ENCODE results near the gene BUD23.
A peak's percentile ranks its signal among the peaks of the same experiment; 100 is the strongest.
"Not testable (repeated sequence)": the region's sequence is repeated elsewhere in the genome, so short reads cannot be mapped to it uniquely, and the experiment has no call there.

Gene BUD23, protein sequence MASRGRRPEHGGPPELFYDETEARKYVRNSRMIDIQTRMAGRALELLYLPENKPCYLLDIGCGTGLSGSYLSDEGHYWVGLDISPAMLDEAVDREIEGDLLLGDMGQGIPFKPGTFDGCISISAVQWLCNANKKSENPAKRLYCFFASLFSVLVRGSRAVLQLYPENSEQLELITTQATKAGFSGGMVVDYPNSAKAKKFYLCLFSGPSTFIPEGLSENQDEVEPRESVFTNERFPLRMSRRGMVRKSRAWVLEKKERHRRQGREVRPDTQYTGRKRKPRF

DNA sequence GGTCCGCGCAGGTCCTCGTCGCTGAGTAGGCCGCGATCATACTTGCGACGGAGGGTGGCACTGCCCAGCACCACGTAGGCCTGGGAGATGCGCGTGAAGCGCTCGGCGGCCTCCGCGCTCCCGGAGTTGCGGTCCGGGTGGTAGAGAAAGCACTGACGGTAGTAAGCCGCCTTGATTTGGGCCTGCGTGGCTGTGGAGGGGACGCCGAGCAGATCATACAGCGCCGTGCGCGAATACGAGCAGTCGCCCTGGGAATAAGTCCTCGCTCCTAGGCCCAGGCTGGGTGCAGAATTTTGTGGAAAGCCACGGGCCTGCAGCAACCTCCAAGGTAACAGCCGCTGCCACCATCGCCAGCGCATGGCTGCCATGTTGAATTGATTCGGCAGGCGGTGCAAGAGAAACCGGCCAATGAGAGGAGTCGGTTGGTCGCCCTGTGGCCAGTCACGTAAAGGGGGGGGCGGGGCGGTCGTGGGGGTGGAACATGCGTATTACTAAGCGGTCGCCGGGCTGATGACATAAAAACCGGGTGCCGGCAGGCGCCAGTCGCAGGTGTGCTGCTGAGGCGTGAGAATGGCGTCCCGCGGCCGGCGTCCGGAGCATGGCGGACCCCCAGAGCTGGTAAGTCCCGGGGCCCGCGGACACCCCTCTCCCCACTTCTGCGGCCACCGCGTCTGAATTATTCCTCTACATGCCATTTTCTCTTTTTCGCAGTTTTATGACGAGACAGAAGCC, at the start of gene BUD23, which contains the start of gene DNAJC30:
TSS of gene BUD23 (plus strand) at position 542 of the 732 bp plus-strand sequence. CDS start at position 571, 29 bp downstream.
TSS of gene DNAJC30 (minus strand) at position 398 of the 732 bp plus-strand sequence. CDS start at position 368, 30 bp downstream.
- DNase-seq: peak; percentile 25 to 84

DNA sequence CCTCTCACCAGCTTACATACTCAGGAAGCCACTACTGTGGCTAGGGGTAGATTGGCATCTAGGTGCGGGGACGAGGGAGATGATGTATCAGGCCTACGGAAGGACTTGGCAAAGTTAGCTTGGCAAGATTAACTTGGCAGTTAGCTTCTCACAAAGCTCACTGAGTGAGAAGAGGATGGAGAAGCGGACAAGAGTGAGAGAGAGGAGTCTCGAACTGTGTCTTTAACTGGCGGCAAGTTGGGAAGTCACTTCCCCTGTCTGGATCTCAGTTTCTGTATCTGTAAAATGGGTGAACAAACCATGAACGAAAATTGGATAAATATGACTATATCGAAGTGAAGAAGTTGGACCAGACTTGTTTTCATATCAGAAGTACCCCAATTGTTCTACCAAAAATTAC, 49.6 kb upstream of the BUD23 start:
- no peak for DNase-seq

DNA sequence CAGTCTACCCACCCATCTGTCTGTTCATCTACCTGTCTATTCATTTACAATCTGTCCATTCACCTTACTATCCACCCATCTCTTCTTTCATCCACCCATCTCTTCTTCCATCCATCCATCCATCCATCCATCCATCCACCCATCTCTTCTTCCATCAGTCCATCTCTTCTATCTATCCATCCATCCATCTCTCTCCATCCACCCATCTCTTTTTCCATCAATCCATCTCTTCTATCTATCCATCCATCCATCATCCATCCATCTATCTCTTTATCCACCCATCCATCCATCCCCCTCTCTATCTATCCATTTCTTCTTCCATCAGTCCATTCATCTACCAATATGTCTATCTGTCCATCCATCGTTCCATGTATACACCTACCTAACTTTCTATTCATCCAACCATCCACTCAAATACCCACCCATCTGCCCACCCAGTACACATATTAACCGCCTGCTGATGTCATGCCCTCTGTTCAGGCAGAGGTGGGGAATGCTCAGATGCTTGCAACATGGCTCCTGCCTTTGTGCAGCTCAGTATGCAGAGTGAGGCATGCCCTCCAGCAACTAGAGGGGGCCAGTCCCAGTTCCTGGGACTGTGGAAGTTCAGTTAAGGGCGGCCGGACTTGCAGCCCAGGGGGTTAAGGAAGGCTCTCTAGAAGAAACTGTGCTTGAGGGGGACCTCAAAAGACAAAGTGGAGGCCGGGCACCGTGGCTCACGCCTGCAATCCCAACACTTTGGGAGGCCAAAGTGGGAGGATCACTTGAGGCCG, 47.8 kb upstream of the BUD23 start:
- DNase-seq: no peak

DNA sequence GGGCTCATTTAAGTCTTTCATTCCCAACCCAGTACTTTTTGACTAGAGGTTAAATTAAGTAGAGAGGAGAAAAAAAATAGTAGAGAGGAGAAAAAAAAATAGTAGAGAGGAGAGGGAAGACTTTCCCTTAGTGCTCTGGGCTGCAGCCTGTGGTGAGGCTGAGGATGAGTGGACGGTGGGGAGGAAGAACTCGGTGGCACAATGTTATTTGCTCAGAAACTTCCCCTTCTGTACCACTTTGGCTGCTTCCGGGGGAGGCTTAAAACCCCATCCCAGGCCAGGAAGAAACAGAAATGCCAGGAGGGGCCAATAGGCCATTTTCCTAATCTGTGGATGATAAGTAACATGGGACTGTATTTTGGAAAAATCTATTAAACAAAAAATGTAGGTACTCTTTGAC, 44.5 kb upstream of the BUD23 start:
- DNase-seq: no peak

DNA sequence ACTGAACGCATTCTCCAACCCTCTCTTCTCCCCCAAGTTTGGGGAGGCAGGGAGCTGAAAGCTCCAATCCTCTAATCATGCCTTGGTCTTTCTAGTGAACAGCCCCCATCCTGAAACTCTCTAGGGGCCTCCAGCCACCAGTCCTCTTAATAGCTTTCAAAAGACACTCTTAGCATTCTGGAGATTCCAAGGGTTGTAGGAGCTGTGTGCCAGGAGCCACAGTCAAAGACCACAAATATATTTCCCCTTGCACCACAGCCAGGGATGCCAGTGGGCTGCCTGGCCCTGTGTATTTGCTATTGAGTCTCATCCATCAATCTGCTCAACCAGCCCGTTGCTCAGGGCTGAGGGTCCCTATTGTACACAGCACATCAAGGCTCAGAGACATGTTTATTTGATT, 40.6 kb upstream of the BUD23 start:
- DNase-seq: no peak

DNA sequence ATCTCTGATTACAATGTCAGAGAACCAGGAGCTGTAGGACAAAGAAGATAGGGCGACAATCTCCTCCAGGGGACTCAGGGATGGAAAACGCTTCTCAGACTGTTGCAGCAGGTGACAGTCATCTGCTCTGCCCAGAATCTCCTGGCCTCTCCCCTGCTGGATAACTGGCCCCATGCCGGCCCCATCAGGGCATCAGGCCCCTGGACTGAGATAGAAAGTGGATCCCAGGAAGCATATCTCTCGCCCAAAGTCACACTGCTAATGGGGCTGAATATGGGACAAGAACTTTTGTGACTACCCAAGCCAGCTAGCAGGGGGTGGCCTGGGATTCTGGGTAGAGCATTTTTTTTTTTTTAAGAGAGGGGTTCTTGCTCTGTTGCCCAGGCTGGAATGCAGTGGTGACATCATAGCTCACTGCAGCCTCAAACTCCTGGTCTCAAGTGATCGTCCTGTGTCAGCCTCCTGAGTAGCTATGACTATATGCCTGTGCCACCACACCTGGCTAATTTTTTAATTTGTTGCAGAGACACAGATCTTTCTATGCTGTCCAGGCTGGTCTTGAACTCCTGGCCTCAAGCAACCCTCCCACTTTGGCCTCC, 38.6 kb upstream of the BUD23 start:
- DNase-seq: no peak

DNA sequence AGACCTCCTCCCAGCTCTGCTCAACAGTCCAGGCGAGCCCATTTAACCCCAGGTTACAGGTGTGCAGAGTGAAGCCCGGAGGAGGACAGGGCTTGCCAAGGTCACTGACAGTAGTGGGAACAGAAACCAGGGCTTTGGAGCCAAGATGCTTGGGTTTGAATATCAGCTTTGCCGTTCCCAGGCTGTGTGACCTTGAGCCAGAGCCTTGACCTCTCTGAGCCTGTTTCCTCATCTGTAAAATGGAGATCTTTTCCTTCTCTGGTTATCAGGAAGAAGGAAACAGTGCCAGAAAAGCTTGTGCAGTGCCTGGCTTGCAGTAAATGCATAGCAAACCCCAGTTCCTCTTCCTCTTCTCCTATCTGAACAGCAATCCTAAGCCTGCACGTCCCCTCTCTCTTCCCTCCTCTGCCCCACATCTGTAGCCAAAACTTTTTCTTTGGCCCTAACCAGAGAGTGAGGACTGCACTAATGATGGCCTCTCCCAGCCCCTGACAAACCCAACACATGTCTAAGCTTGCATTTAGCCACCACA, 37.7 kb upstream of the BUD23 start:
- no peak for DNase-seq

DNA sequence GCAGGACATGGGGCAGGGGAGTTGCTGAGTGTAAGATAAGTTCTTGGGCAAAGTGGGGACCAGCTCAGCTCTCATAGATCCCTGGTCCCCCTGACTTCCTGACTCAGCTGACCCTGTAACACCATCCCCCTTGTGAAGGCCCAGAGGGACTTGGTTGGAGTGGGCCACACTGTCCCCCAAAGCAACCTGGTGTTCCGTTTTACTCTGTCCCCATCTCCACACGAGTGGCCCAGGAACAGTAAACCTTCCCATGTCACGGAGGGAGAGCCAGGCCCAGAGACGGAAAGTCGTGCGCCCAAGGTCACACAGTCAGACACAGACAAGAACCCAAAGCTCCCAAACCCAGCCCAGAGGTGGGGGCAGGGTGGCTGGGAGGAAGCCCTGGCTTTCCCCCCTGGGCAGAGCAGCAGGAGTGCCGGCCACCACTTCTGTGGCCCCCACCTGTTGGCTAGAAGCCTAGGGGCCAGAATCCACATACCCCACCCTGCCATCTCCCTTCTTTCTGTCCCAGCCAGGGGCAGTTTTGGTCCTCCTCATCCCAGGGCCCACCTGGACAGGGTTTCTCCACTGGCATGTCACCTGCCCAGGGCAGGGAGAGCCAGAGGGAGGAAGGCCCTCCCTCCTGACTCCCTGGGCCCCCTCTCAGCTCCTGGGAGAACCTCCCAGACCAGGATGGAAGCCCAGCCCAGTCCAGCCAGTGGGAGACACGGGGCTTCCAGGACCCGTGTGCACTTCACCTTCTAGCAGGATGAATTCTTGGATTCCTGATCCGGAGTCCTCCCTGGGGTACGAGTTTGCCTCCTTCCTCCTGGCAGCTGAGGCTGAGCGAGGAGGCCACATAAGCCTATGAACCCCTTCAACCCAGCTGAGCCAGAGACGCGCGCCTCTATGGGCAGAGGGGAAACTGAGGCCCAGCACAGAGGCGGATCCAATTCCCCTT, 36.3 kb upstream of the BUD23 start:
- DNase-seq: no peak

DNA sequence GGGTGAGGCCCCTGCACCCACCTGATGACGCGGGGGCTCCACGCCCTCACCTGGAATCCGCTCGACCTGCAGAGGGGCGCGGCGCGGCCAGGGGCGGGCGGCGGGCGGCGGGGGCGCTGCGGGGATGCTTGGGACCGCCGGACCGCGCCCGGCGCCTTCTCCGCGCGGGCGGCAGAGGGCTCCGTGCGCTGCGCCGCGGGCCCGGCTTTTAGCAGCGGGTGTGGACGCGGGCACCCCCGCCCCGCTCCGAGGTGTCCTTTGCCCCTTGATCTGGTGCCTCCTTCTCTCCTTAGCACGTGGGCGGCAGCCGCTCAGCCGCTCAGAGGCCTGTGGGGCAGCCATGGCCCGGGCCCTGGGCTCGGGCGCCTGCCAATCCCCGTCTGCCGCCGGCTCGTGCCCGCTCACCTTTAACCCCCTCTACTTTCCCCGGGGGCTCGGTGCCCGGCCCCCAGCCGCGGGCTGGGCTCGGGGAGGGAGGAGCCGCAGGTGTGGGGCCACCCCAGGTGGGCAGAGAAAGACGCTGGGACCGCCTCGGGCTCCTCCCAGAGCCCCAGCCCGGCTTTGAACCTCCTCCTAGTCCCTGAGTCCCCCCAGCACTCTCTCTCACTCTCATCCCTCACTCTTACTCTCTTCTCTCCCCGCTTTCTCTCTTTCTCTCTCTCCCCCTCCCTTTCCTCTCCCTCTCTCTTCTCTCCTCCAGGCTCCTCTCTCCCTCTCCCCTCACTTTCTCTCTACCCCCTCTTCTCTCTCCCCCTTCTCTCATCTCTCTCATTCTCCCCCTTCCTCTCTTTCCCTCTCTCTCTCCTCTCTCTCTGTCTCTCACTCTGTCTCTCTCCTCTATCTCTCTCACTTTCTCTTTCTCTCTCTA, 35.4 kb upstream of the BUD23 start:
- DNase-seq: no peak

DNA sequence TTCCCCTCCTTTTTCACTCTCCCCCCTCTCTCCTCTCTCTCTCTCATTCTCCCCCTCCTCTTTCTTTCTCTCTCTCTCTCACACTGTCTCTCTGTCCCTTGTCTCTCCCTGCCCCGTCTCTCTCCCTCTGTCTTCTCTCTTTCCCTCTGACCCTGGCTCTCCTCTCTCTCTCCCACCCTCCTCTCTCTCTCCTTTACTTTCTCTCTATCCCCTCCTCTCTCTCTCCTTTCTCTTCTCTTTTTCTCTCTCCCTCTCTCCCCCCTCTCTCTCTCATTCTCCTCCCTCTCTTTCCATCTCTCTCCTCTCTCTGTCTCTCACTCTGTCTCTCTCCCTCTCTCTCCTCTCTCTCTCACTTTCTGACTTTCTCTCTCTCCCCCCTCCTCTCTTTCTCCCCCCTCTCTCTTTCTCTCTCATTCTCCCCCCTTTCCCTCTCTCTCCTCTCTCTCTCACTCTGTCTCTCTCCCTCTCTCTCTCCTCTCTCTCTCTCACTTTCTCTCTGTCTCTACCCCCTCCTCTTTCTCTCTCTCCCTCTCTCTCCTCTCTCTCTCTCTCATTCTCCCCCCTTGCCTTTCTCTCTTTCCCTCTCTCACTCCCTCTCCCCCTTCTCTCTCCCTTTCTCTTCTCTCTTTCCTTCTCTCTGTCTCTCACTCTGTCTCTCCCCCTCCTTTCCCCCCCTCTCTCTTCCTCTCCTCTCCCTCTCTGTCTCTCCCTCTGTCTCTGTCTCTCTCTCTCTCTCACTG, 34.6 kb upstream of the BUD23 start:
- no peak for DNase-seq

DNA sequence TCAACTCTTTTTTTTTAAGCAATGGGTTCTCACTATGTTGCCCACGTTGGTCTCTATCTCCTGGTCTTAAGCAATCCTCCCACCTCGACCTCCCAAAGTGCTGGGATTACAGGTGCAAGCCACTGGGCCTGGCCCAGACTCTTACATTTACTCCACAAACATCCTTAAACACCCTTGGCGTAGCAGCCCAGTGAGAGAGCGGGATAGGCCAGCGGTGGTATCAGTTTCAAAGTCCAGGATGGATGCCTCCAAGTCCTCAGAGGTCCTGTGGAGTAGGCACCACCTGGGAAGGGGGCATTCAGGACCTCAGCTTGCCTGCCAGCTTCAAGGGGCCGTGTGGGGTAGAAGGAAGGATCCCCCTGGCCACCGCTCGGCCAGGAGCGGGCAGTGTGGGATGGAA, 33.8 kb upstream of the BUD23 start:
- DNase-seq: no peak

DNA sequence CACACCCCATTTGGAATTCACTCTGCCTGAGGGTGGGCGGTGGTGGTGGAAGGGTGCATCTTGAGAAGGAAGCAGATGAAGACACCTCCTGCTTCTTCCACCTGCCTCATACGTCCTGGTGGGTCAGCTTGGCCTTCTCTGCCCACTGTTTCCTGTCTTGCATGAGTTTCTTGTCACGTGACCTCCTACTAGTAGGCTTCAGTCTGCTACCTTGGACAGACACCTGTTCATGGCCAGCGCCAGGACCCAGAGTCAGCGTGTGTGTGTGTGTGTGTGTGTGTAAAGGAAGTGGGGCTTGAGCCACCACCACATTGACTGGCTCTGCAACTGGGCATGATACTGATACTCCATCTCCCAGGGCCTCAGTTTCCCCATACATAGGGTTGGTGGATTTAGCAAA, 32.9 kb upstream of the BUD23 start:
- no peak for DNase-seq

DNA sequence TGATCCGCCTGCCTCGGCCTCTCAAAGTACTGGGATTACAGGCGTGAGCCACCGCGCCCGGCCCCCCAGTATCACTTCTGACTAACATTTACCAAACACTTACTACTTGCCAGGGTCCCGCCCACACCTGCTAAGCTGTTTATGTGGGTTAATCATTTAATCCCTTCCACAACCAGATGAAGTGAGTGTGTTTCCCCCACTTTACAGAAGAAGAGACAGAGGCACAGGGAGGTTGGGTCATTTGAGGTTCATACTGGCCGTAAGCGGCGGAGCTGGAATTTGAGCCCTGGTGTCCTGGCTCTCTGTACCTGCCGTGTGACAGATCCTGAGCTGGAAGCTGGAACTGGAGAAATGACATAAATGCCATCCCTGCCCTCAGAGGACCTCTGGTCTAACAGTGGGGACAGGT, 30.9 kb upstream of the BUD23 start:
- no peak for DNase-seq

DNA sequence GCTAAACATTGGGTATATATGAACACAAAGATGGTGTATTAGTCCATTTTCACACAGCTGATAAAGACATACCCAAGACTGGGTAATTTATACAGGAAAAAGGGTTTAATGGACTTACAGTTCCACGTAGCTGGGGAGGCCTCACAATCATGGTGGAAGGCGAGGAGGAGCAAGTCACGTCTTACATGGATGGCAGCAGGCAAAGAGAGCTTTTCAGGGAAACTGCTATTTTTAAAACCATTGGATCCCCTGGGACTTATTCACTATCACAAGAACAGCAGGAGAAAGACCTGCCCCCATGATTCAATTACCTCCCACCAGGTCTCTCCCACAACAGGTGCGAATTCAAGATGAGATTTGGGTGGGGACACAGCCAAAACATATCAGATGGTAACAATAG, 28.1 kb upstream of the BUD23 start:
- DNase-seq: not testable (repeated sequence)

DNA sequence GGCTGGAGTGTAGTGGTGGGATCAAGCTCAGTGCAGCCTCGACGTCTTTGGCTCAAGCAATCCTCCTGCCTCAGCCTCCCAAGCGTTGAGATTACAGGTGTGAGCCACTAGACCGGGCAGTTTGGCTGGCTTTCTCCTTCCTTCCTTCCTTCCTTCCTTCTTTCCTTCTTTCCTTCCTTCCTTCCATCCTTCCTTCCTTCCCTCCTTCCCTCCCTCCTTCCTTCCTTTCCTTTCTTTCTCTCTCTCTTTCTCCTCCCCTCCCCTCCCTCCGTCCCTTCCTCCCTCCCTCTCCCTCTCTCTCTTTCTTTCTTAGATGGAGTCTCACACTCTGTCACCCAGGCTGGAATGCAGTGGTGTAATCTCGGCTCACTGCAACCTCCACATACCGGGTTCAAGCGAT, 23.4 kb upstream of the BUD23 start:
- DNase-seq: no peak

DNA sequence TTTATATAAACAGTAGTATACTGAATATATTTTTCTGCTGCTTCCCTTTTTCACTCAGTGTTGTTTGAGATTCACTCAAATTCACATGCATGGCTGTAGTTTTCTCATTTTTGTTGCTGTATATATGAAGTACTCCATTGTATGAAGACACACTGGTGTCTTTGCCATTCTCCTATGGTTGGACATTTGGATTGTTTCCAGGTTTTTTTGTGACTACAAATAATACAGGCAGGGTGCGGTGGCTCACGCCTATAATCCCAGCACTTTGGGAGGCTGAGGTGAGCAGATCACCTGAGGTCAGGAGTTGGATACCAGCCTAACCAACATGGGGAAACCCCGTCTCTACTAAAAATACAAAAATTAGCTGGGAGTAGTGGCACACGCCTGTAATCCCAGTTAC, 22.8 kb upstream of the BUD23 start:
- DNase-seq: not testable (repeated sequence)

DNA sequence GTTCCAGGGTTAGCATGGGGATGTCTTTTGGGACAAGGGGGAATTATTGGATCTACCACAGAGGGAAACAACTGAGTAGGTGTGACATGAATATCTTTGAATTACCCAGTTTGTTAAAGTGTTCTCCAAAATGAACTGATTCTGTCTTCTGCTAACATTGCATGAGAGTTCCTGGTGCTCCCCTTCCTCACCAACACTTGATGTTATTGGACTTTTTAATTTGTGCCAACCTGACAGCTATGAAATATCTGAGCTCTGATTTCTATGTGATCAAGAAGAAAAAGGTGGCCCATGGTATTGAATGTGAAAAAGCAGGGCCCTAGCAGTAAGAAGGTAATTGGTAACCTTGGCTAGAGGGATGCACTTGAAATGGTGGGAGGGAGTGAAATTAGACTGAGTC, 20.4 kb upstream of the BUD23 start:
- DNase-seq: no peak

DNA sequence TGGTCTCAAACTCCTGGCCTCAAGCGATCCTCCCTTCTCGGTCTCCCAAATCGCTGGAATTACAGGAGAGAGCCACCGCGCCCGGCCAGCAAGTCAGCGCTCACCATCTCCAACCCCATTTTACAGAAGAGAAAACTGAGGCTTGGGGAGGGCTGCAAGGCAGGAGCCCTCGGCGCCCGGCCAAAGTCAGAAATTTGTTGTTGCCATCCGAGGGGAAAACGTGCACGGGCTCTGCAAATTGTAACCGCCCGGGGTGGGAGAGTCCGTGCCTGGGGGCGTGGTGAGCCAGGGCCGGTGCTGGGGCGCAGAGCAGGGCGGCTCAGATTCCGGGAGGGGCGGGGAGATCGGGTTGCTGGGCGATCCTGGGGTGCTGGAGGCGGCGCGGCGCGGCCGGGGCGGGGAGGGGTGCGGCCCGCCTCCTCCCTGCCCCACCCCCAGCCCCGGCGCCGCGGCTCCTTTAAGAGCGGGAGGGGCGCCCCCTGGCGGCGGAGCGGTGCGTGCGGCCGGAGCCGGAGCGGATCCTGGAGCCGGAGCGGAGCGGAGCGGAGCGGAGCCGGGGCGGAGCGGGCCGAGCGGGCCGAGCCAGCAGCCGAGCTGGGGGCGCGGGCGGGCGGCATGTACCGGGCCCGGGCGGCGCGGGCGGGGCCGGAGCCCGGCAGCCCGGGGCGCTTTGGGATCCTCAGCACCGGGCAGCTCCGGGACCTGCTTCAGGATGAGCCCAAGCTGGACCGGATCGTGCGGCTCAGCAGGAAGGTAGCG, 15.9 kb upstream of the BUD23 start, which contains the start of gene VPS37D:
TSS of gene VPS37D (plus strand) at position 488 of the 759 bp plus-strand sequence. CDS start at position 616, 128 bp downstream.
- DNase-seq: peak in 1 of 2 experiments; percentile 11
